ENCODE results near the gene ARID3B.
"Not testable (repeated sequence)": the region's sequence is repeated elsewhere in the genome, so short reads cannot be mapped to it uniquely, and the experiment has no call there.

ARID3B gene

GRCh38 chr15:74573987-74574386, 33.0 kb downstream of the ARID3B start:
- DNase-seq: no peak

DNA sequence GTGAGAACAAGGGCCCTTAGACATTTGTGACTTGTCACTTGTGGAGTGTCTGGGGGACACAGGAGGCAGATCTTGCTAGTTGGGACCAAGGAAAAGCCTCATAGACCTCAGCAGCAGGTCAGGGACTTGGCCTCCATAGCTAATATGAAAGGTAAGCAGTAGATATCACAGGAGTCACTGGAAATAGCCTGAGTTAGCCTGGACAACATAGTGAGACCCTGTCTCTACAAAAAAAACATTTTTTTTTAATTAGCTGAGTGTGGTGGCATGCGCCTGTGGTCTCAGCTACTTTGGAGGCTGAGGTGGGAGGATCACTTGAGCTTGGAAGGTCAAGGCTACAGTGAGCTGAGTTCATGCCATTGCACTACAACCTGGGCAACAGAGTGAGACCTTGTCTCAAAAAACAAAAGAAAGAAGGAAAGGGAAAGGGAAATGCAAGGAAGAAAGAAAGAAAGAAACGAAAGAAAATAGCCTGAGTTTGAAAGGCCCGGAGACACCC, 37.5 kb downstream of the ARID3B start:
- DNase-seq: no peak

GRCh38 chr15:74579001-74579400, 38.0 kb downstream of the ARID3B start:
- no peak for DNase-seq

DNA sequence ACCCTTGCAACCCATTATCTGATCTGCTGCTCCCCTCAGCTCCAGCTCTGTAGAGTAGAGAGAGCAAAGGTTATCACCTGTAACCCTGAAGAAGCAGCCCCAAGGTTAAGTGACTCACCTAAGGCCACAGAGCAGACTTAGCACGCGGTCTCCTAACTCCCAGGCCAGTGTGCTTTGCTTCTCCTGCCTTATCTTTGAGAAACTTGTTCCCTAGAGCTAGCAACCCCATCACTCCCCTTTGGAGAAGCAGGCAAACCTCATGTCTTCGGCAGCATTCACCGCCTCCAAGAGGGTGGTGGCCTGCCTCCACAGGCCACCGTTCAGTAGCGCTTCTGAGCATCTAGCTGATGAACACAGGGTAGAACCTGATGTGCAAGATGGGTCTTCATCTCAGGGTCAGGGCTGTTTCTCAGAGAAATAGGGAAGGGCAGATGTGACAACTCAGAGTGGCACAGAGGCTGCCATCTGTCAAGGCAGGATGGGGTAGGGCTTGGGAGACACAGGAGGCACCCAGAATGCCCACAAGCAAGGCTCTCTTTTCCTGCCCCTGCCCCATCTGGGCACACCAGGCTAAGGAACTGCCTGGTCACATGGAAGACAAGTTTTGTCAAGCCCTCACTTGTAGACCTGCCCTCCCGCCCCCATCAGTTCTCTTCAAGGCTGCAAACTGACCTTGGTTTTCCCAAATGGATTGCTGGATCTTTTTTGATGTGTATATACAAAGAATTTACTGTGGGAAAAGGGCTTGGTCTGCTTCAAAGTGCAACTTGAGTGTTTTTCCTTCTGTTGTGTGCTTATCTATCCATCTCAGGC, 39.7 kb downstream of the ARID3B start:
- DNase-seq: no peak

DNA sequence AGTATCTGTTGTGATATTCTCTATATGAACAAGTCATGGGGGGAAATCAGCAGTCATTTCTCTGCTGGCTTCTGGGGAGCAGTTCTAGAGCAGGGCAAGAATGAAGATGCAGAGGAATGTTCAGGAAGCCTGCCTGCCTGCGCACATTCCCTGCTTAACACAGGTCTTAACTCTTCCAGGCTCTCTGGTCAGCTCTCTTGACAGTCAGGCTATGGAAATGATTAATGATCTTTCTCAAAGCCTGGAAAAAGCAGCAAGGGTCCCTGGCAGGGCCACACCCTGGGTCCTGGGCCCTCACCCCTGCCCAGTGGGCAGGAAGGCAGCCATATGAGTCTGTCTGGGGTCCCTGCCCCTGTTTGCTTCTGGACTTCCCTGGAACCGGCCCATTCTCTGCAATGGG, 43.2 kb downstream of the ARID3B start:
- no peak for DNase-seq

DNA sequence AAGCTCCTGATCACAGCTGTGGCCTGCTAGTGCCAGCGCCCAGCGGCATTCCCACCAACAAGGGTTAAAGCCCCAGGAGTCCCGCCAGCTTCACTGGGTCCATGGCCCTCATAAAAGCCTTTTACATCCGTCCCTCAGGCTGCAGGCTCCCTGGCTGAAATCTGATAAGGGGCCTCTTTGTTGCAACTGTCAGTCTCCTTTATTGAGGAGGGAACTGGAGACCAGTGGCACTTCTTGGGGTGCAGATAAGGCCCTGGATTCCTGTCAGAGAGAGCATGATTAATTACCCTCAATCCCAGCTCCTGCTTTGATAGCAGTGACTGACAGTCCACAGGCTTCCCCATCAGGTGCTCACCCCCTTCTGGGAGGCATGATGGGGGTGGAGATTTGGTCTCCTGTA, 43.8 kb downstream of the ARID3B start:
- DNase-seq: no peak

DNA sequence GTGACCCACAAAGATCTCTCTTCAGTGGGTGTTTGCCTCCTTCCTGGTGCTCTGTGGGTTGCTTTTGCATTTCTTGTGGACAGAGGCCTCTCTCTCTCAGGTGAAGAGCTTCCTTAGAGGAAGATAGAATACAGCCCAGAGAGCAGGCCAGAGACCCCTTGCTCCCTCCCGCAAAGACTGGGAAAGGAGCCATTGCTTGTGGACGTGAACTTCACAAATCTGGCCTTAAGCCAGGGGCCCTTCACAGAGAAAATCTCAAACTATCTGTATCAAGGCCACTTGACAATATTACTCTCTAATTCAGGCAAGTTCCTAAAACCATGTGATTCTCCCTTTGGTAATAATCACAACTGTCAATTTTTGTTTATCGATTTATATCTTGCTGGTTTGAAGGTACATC, 44.2 kb downstream of the ARID3B start:
- no peak for DNase-seq

- DNase-seq: no peak
These were observed 44.8 kb downstream of the ARID3B start for GRCh38 chr15:74585857-74586256.

GRCh38 chr15:74589826-74590225, 48.8 kb downstream of the ARID3B start:
- DNase-seq: no peak

- DNase-seq: no peak
These were observed 51.2 kb downstream of the ARID3B start for GRCh38 chr15:74592222-74592621.

DNA sequence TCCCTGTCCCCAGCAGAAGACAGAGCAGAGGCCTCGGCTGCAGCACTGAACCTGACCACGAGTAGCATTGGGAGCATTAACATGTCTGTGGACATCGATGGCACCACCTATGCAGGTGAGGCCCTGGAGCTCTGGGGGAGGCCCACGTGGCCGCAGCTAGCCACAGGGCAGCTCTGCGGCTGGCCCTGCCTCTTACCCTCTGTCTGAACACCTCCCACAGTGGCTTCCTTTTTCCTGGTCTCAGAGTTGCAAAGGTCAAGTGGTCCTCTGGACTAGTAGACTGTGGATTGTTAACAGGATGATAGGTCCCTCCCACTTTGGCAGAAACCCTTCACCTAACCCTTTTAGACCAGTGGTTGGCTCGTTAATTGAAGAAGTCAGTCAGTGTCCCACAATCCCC, 52.1 kb downstream of the ARID3B start:
- no peak for DNase-seq

DNA sequence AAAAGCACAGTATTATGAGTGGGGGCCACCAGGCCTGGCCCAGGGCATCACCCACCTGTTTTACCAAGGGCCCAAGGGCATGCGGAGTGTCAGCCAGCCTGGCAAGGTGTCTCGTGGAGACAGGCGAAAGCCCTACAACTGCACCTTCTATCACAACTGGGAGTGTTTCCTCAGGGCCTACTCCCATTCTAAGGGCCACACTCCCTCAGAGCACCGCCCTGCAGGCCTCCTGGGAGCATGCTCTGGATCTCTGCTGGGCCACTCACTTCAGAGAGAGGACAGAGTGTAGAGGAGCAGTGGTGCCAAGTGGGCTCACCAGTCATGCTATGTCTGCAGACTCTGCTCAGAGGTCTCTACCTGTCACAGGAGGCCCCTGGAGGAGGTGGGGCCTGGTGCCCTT, 53.4 kb downstream of the ARID3B start:
- no peak for DNase-seq

- DNase-seq: no peak
These were observed 54.3 kb downstream of the ARID3B start for GRCh38 chr15:74595271-74595670.

- DNase-seq: not testable (repeated sequence)
These were observed 55.7 kb downstream of the ARID3B start for GRCh38 chr15:74596736-74597135.

DNA sequence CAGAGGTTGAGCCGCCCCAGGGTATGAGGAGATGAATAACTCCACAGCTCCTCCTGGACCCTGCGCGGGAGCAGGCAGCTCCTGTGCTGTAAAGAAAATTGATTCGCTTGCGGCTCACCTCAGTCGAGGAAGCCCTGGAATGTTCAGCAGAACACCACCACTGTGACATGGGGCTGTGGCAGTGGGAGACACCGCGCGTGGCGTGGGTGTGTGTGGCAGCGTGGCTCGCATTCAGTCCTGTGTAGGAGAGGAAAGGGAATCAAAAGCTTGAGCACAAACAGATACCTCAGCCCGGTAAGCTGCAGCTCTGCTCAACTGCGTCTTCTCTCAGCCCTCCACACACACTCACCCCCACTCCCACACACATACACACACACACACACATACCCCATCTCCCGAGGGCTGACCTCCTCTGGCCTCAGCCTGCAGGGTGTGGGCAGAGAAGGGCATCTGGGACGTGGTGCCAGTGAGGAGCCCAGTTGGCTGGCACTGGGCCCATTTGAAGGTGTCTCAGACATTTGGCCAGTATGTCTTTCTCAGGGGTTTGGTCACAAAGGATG, 56.2 kb downstream of the ARID3B start:
- not testable (repeated sequence) for DNase-seq

DNA sequence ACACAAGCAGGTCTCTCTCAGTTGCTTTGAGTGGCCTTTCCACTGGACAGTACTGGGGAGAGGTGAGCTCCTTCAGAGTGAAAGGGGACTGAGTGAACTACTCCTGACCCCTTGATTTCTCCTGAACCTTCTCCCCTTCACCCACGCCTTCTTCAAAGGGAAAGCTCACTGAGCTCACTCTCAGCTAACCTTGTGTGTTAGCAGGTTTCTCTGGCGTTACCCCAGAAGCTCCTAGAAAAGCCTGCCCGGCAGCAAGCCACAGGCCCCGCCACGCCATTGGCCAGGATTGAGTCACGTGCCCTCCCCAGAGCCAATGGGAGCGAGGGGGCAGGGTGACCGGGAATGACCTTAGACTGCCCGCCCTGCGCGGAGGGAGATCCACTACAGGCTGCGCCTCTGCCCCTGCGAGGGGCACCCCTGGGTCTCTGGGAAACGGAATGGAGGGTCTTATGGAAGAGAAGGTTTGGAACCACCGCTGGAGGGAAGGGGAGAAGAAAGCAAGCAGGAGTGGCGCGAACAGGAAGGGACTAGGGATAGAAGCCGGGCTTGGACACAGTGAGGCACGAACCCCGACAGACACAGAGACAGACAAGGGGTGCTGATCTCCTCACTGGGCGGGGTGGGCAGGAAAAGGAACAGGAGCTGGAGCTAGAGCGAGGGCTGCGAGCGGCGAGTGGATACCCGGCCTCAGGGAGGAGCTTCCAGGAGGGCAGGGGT, 57.3 kb downstream of the ARID3B start:
- DNase-seq: no peak

DNA sequence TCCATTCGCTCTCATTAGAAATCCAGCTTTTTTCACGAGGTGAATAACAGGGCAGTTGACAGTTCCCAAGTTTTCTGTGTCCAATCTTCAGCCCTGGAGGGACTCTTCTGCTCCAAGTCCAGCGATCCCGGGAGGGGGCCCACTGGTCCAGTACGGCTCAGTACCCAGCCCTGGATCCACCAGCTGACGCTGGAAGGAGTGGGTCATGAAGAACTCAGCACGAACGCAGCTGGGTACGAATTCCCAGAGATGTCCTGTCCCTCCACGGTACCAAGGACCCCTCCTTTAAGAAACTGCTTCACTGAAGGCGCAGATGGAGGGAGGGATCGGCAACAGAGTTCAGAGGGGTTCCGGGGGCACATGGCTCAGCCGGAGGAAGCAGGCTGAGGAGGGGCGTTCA, 58.1 kb downstream of the ARID3B start:
- DNase-seq: no peak

GRCh38 chr15:74603026-74603788, 62.2 kb downstream of the ARID3B start:
- DNase-seq: no peak

DNA sequence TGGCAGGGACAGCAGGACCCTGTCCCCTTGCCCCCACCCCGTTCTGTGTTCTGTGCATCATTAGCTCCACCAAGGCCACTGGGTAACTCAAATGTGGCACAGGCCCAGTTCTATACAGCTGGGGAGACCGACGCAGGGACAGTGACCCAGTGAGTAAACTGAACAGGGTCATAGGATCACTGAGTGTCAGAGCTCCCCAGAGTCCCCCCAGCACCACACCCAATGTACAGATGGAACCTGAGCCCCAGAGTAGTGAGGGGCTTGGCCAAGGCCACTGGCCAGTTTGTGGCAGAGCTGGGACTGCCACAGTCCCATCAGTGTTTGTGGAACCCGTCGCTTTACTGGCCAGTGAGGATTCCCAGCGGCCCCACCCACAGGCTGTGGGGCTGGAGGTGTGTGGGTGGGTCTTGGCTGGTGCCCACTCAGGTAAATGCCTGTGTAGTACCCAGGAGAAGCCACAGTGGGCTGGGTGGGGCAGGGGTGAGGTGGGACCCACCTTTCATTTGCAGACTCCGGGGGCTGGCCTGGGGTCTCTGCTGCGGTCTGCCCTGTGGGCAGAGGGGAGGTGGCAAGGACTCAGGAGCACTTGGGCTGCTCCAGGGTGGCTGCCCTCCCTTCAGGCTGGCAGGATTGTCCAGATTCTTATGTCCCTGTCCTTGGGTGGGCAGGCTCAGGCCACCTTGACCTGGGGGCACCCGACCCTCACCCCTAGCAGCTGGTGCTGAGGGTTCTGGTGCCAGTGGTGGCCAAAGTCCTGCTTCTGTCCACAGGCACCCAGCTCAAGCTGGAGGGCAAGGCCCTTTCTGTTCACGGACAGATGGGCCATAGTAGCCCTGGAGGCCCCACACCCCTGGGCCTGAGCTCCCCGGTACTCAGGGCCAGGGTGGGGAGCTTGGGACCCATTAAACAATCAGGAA, 63.0 kb downstream of the ARID3B start:
- no peak for DNase-seq

GRCh38 chr15:74604983-74605794, 64.2 kb downstream of the ARID3B start:
- DNase-seq: no peak

DNA sequence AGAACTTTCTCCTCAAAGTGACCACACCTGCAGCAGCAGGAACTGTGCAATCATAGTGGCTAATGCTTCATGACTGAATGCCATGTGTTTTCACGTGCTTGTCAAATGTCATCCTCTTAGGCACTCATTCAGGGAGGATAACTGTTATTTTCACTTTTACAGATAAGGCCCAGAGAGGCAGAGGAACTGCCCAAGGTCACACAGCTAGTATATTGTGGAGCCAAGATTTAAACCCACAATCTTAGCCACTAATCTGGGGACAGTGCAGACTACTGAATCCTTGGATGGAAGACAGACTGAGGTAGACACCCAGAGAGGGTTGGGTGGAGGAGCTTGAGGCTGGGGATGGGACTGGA, 64.8 kb downstream of the ARID3B start:
- DNase-seq: no peak
